GM18861 (cell line): Measurements from ENCODE around the gene ZNF598.
"Not testable (repeated sequence)": the region's sequence is repeated elsewhere in the genome, so short reads cannot be mapped to it uniquely, and the experiment has no call there.

ENCODE experiments used
- ATAC-seq: cut with Tn5 transposase; IDR thresholded peaks from one replicate; pipeline ENCODE4 v1.9.1; 2021; ENCODE audit not compliant: unreplicated experiment

ZNF598 gene

DNA sequence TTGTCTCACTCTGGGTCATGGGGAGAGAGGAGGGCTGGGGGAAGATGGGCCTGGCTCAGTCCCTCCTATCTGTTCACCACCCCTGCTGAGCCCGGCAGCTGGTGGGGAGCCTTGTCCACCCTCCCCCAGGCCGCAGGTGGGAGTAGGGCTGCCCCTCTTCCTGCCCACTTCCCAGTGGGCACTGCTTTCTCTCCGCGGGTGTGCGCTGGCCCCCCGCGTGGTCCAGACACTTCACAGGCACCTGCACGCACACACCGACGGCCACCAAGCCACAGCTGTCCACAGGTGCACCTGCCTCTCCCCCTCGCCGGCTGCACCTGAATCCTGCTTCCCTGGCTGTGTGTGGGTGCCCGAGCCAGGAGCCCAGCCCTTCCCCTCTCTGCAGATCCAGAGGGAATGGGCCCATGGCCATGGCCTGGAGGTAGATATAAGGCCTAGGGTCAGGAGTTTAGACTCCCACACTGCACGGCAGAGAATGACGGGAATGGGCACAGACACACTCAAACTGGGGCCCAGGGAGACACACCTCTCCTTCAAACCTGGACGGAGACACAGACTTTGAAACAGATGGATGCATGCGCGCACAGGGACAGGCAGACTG, 19.1 kb upstream of the ZNF598 start:
- ATAC-seq = no peak

DNA sequence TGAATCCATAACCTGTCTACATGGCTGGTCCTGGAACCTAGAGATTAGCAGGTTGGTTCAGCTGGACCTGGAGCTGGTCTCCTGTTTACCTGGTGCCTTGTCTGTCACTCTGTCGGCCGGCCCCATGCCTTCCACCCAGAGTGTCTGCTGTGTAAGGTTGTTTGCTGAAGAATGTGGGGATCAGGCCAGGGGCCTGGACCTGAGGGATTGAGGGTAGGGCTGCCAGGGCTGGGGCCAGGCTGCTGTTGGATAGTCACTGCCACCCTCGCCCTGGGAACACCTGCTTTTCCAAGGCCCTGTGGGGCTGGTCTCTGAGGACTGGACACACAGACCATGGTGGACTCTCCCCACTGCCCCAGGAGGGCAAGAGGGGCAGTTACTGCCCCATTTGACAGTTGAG, 18.5 kb upstream of the ZNF598 start:
- ATAC-seq = no peak

GRCh38 chr16:2027024-2028010, 17.7 kb upstream of the ZNF598 start:
- no peak for ATAC-seq

DNA sequence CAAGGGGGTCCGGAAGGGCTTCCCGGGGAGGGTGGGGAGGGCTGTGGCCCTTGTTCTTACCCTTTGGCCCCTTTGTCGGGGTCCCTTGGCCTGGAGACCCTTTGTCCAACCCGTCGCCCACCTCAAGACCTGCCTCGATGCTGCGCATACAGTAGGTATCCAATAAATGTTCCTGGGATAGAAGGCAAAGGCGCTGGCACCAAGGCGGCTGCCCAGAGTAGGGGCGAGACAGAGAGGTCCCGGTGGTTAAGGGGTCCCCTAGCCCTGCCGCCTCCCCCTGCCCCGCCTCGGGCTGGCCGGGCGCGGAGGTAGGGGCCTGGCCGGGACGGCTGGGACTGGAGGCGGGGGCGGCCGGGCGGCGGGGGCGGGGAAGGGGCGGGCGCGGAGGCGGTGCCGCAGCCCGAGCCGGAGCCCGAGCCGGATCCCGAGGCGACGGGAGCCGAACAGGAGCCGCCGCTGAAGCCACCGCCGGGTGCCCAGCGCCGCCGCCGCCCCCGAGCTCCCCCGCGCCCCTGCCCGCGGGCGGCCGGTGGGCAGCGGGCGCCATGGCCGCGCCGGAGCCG, 16.9 kb upstream of the ZNF598 start, which contains the start of gene NHERF2:
Gene NHERF2 (plus strand): TSS at position 442 of the 563 bp plus-strand sequence. CDS start 104 bp downstream, at position 546.
- ATAC-seq = no peak

GRCh38 chr16:2025878-2026460, 16.3 kb upstream of the ZNF598 start:
- no peak for ATAC-seq

DNA sequence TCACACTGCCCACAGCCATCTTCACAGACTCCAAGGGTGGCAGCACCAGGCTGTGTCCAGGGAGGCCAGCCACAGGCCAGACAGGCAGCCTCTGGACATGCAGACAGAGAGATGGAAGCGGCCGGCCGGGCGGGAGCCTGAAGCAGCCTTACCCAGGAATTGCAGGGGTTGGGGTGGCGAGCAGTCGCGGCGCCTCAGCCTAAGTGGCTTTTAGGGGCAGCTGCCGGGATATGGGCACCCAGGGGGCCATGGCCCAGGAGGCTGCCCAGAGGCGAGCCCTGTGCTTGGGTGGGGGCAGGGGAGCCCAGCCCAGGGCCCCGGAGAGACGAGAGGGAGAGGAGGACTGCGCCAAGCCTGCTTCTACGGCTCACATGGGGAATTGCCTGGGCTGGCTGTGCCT, 15.6 kb upstream of the ZNF598 start:
- no peak for ATAC-seq

GRCh38 chr16:2024032-2024420, 14.4 kb upstream of the ZNF598 start:
- no peak for ATAC-seq

DNA sequence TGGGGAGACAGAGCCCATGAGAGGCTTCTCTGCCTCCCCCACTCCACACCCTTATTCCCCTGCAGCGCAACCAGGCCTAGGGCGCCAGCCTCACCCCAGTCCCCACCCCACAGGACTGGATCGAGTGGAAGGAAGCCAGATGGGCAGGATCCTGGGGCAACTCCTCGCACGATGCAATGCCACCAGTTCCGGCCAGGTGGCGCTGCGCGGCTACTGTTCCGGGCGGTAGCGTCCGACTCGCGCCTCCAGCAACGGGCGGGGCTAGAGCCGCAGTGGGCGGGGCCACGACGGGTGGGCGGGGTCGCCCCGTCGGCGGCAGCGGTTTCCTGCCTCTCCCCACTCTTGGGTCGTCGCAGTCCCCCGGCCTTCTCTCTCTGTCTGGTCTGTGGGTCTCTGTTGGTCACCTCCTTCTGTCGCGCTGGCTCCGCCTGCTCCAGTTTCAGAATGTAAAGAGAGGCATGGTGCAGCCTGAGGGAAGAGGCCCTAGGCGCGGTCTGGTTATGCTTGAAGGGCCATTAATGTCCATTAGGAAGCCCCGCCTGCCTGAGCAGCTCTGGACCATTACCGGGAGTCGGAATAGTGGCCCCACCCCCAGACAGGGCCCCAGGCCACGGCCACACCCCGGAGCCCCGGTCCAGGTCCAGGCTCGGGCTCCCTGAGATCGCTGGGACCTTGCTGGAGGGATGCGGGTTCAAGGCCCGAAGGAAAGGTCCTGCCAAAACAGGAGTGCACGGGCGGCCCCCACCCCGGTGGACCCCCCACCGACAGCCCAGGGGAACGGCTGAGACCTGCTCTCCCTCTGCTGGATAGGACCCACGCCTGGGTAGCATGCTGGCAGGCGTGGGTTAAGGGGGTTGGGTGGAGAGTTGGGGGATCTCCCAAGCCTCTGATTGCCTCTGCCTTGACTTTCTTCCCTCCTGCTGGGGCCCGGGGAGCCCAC, 13.7 kb upstream of the ZNF598 start:
- no peak for ATAC-seq

- ATAC-seq = no peak
Observed at GRCh38 chr16:2022723-2023091, 13.1 kb upstream of the ZNF598 start.

DNA sequence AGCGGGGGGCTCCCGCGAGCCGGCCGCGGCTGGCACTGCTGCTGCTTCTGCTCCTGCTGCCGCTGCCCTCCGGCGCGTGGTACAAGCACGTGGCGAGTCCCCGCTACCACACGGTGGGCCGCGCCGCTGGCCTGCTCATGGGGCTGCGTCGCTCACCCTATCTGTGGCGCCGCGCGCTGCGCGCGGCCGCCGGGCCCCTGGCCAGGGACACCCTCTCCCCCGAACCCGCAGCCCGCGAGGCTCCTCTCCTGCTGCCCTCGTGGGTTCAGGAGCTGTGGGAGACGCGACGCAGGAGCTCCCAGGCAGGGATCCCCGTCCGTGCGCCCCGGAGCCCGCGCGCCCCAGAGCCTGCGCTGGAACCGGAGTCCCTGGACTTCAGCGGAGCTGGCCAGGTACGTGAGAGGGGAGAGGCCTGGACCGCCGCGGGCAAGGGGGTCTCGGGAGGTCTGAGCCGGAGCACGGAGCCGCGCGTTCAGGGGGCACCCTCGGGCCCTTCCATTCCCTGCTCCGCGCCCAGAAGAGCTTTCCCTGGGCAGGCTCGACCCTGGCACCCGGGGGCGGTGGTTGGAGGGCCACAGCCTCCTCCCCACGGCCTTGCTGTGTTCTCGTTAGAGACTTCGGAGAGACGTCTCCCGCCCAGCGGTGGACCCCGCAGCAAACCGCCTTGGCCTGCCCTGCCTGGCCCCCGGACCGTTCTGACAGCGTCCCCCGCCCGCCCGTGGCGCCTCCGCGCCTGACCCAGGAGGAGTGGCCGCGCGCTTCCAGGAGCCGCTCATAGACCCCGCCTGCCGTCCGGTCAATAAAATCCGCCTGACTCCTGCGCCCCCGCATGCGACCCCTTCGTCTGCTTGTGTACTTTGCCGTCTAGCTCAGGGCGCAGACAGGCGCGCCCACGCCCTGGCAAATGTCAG, 10.6 kb upstream of the ZNF598 start:
- ATAC-seq = no peak

DNA sequence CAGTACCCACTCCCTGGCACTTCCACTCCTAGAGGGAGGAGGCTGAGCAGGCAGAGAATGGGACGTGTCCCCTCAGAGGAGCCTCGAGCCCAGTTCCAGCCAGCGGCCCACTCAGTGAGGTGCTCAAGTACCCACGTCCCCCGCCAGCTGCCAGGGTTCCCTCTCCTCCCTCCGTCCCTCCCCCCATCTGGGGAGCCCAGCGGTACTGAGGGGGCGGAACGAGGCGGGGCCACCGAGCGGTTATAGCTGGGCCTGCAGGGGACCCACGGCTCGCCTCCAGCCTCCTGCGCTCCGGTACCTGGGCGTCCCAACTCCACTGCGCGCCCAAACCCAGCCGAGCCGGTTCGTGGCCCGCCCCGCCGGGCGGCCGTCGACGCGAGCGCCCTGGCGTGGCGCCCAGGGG, 9.9 kb upstream of the ZNF598 start, which contains the start of gene NPW:
Gene NPW (plus strand): TSS at position 268 of the 403 bp plus-strand sequence.
- no peak for ATAC-seq

- no peak for ATAC-seq
Observed at GRCh38 chr16:2016407-2016922, 6.8 kb upstream of the ZNF598 start.

DNA sequence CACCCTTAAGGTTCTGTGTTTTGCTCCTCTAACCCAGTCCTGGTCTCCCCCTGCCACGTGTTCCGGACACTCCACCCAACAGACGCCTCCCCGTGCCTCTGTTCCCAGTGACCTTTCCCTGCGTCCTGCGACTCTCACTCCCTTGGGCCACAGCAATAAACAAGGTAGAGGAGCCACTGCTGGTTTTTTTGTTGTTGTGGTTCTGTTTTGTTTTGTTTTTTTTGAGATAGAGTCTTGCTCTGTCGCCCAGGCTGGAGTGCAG, 6.3 kb upstream of the ZNF598 start:
- no peak for ATAC-seq

GRCh38 chr16:2015117-2015946, 5.7 kb upstream of the ZNF598 start:
- no peak for ATAC-seq

DNA sequence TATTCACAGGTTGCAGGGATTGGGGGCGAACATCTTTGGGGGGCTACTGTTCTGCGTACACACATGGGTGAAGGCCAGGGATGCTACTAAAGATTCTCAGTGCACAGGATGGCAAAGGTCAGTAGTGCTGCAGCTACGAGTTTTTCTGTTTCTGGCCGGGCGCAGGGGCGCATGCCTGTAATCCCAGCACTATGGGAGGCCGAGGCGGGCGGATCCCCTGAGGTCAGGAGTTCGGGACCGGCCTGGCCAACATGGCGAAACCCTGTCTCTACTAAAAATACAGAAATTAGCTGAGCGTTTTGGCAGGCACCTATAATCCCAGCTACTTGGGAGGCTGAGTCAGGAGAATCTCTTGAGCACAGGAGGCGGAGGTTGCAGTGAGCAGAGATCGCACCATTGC, 3.9 kb upstream of the ZNF598 start:
- ATAC-seq = no peak

DNA sequence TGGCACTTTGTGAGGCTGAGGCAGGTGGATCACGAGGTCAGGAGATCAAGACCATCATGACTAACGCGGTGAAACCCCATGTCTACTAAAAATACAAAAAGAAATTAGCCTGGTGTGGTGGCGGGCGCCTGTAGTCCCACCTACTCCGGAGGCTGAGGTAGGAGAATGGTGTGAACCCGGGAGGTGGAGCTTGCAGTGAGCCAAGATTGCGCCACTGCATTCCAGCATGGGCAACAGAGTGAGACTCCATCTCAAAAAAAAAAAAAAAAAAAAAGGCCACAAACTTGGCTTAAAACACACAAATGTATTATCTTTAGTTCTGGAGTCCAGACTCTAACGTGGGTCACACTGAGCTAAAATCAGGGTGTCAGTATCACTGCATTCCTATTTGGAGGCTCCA, 2.1 kb upstream of the ZNF598 start:
- not testable (repeated sequence) for ATAC-seq

- peak; percentile 24 for ATAC-seq
Observed at GRCh38 chr16:2009164-2009711, 383 bp downstream of the ZNF598 start.

GRCh38 chr16:2008631-2009163, 924 bp downstream of the ZNF598 start:
- ATAC-seq = no peak
